ENCODE data around the gene SMARCE1.
A peak's percentile ranks its signal among the peaks of the same experiment; 100 is the strongest.
"Not testable (repeated sequence)": the region's sequence is repeated elsewhere in the genome, so short reads cannot be mapped to it uniquely, and the experiment has no call there.

The SMARCE1 gene

GRCh38 chr17:40608061-40608581 lies 39.5 kb downstream of the SMARCE1 start:
- no peak for DNase-seq

GRCh38 chr17:40607641-40608040 lies 40.0 kb downstream of the SMARCE1 start:
- DNase-seq: no peak

GRCh38 chr17:40606548-40607353 lies 40.9 kb downstream of the SMARCE1 start:
- no peak for DNase-seq

GRCh38 chr17:40605306-40605705 lies 42.3 kb downstream of the SMARCE1 start:
- peak; percentile 53 to 58 for DNase-seq

- DNase-seq: no peak
Observed at GRCh38 chr17:40604327-40605080, 43.1 kb downstream of the SMARCE1 start.

- DNase-seq: peak; percentile 60 to 69
Observed at GRCh38 chr17:40602445-40603443, 44.9 kb downstream of the SMARCE1 start.

GRCh38 chr17:40600486-40601046 lies 47.1 kb downstream of the SMARCE1 start:
- no peak for DNase-seq

- DNase-seq: no peak
Observed at GRCh38 chr17:40599468-40599763, 48.2 kb downstream of the SMARCE1 start.

- peak; percentile 67 to 71 for DNase-seq
Observed at GRCh38 chr17:40598619-40599467, 48.8 kb downstream of the SMARCE1 start.

- DNase-seq: no peak
Observed at GRCh38 chr17:40598301-40598618, 49.4 kb downstream of the SMARCE1 start.

- no peak for DNase-seq
Observed at GRCh38 chr17:40597556-40598300, 49.9 kb downstream of the SMARCE1 start.

- DNase-seq: no peak
Observed at GRCh38 chr17:40597156-40597555, 50.5 kb downstream of the SMARCE1 start.

- DNase-seq: no peak
Observed at GRCh38 chr17:40596261-40596919, 51.2 kb downstream of the SMARCE1 start.

GRCh38 chr17:40590742-40591141 lies 56.9 kb downstream of the SMARCE1 start:
- no peak for DNase-seq

GRCh38 chr17:40588552-40588951 lies 59.1 kb downstream of the SMARCE1 start:
- DNase-seq: no peak

GRCh38 chr17:40586264-40586663 lies 61.4 kb downstream of the SMARCE1 start:
- not testable (repeated sequence) for DNase-seq

GRCh38 chr17:40584950-40585349 lies 62.7 kb downstream of the SMARCE1 start:
- not testable (repeated sequence) for DNase-seq

- DNase-seq: no peak
Observed at GRCh38 chr17:40582328-40582901, 65.2 kb downstream of the SMARCE1 start.

GRCh38 chr17:40580140-40580539 lies 67.5 kb downstream of the SMARCE1 start:
- no peak for DNase-seq

GRCh38 chr17:40579471-40579870 lies 68.1 kb downstream of the SMARCE1 start:
- DNase-seq: no peak

Data from stimulated activated CD4-positive, alpha-beta T cell treated with anti-CD3 and anti-CD28 coated beads, Interleukin-2, amount 100 ng/mL, for 48 hours (primary cell).